HUES48 (cell line): ENCODE measurements around the gene APOC1.
"Not testable (repeated sequence)": the region's sequence is repeated elsewhere in the genome, so short reads cannot be mapped to it uniquely, and the experiment has no call there.

Experiments
- H3K27ac ChIP-seq: one replicate; pipeline ENCODE4 v1.7.0; 2013; ENCODE audit warnings: low read depth, low read length, inconsistent platforms
- H3K27me3 ChIP-seq: 2 replicates; pipeline ENCODE4 v1.6.1; 2013; ENCODE audit warnings: mild to moderate bottlenecking, low read length; ENCODE audit not compliant: control insufficient read depth, insufficient read depth
- H3K36me3 ChIP-seq: 2 replicates; pipeline ENCODE4 v1.6.1; 2013; ENCODE audit warnings: low read length; ENCODE audit not compliant: control insufficient read depth, insufficient read depth
- H3K4me1 ChIP-seq: 2 replicates; pipeline ENCODE4 v1.6.1; 2013; ENCODE audit warnings: mild to moderate bottlenecking, low read length; ENCODE audit not compliant: control insufficient read depth, insufficient read depth
- H3K4me3 ChIP-seq: 2 replicates; pipeline ENCODE4 v1.5.1; 2013; ENCODE audit warnings: mild to moderate bottlenecking, low read depth, low read length
- H3K9ac ChIP-seq: 2 replicates; pipeline ENCODE4 v1.6.1; 2013; ENCODE audit warnings: mild to moderate bottlenecking, low read depth, low read length, moderate library complexity
- H3K9me3 ChIP-seq: 2 replicates; pipeline ENCODE4 v1.6.1; 2013; ENCODE audit warnings: low read length; ENCODE audit not compliant: control insufficient read depth, insufficient read depth

APOC1 gene

GRCh38 chr19:44903602-44904425, 10.6 kb upstream of the APOC1 start:
- H3K9me3 ChIP-seq = no peaks in the 10 kb centered on the region
- peaks cover 5% of the 10 kb centered on the region; the same call in 1 of the 2 replicates for H3K4me1 ChIP-seq
- H3K36me3 ChIP-seq = peaks cover 61% of the 10 kb centered on the region
- no peak overlapping the region for H3K4me3 ChIP-seq
- H3K27ac ChIP-seq = peak overlapping the region; percentile 60
- no peaks in the 10 kb centered on the region for H3K27me3 ChIP-seq
- no peak overlapping the region for H3K9ac ChIP-seq

- Histone ChIP-seq H3K9ac (peak overlapping the region; percentile 4; the same call in 1 of the 2 replicates), H3K9me3 (no peaks in the 10 kb centered on the region), H3K4me3 (no peak overlapping the region), H3K4me1 (peaks cover 5% of the 10 kb centered on the region; the same call in 1 of the 2 replicates), H3K27me3 (no peaks in the 10 kb centered on the region), H3K27ac (no peak overlapping the region), H3K36me3 (peaks cover 56% of the 10 kb centered on the region)
Observed at GRCh38 chr19:44904426-44904994, 9.9 kb upstream of the APOC1 start.

- H3K4me1 ChIP-seq = peaks cover 5% of the 10 kb centered on the region; the same call in 1 of the 2 replicates
- H3K27me3 ChIP-seq = no peaks in the 10 kb centered on the region
- H3K9me3 ChIP-seq = no peaks in the 10 kb centered on the region
- peak within 1 kb of the TSS; percentile 90 for H3K27ac ChIP-seq
- H3K36me3 ChIP-seq = peaks cover 45% of the 10 kb centered on the region
- peak within 1 kb of the TSS; percentile 90 for H3K4me3 ChIP-seq
- H3K9ac ChIP-seq = peak within 1 kb of the TSS; percentile 81
Observed at GRCh38 chr19:44905437-44906160, 8.8 kb upstream of the APOC1 start, which contains the start of gene APOE. TSS of gene APOE (plus strand) at chr19:44905796. CDS start at chr19:44906625, 829 bp downstream.

- no peaks in the 10 kb centered on the region for H3K9me3 ChIP-seq
Observed at GRCh38 chr19:44907613-44908012, 6.8 kb upstream of the APOC1 start.

GRCh38 chr19:44908074-44908835, 6.2 kb upstream of the APOC1 start:
- H3K4me1 ChIP-seq = peaks cover 10% of the 10 kb centered on the region; the same call in 1 of the 2 replicates
- H3K4me3 ChIP-seq = no peak overlapping the region
- no peak overlapping the region for H3K9ac ChIP-seq
- no peaks in the 10 kb centered on the region for H3K9me3 ChIP-seq
- H3K36me3 ChIP-seq = peaks cover 20% of the 10 kb centered on the region
- no peaks in the 10 kb centered on the region for H3K27me3 ChIP-seq
- no peak overlapping the region for H3K27ac ChIP-seq

More at GRCh38 chr19:44907613-44908012, 6.8 kb upstream of the APOC1 start:
- H3K9ac ChIP-seq = no peak overlapping the region
- H3K36me3 ChIP-seq = peaks cover 26% of the 10 kb centered on the region
- no peak overlapping the region for H3K4me3 ChIP-seq
- no peaks in the 10 kb centered on the region for H3K27me3 ChIP-seq
- peaks cover 10% of the 10 kb centered on the region; the same call in 1 of the 2 replicates for H3K4me1 ChIP-seq
- no peak overlapping the region for H3K27ac ChIP-seq

- no peaks in the 10 kb centered on the region for H3K27me3 ChIP-seq
- no peak overlapping the region for H3K27ac ChIP-seq
- no peak overlapping the region for H3K9ac ChIP-seq
- no peak overlapping the region for H3K4me3 ChIP-seq
- H3K36me3 ChIP-seq = peaks cover 18% of the 10 kb centered on the region
- H3K4me1 ChIP-seq = peaks cover 8% of the 10 kb centered on the region; the same call in 1 of the 2 replicates
- H3K9me3 ChIP-seq = no peaks in the 10 kb centered on the region
Observed at GRCh38 chr19:44908836-44909261, 5.6 kb upstream of the APOC1 start.

GRCh38 chr19:44909775-44910174, 4.6 kb upstream of the APOC1 start:
- Histone ChIP-seq H3K9ac (no peak overlapping the region), H3K4me1 (peaks cover 9% of the 10 kb centered on the region), H3K27ac (peak overlapping the region; percentile 55), H3K27me3 (no peaks in the 10 kb centered on the region), H3K36me3 (peaks cover 18% of the 10 kb centered on the region), H3K4me3 (no peak overlapping the region), H3K9me3 (no peaks in the 10 kb centered on the region)

- H3K36me3 ChIP-seq = peaks cover 17% of the 10 kb centered on the region
- H3K4me3 ChIP-seq, H3K9me3 ChIP-seq, H3K27me3 ChIP-seq, H3K4me1 ChIP-seq, H3K9ac ChIP-seq, H3K27ac ChIP-seq: not testable (repeated sequence)
Observed at GRCh38 chr19:44911896-44912295, 2.5 kb upstream of the APOC1 start.

GRCh38 chr19:44912854-44913253, 1.6 kb upstream of the APOC1 start:
- Histone ChIP-seq H3K9ac (no peak overlapping the region), H3K4me3 (no peak overlapping the region)

More at GRCh38 chr19:44912854-44913253, 1.6 kb upstream of the APOC1 start:
- H3K36me3 ChIP-seq = peaks cover 8% of the 10 kb centered on the region
- no peaks in the 10 kb centered on the region for H3K9me3 ChIP-seq
- H3K4me1 ChIP-seq = peaks cover 9% of the 10 kb centered on the region
- no peaks in the 10 kb centered on the region for H3K27me3 ChIP-seq
- no peak overlapping the region for H3K27ac ChIP-seq
